ENCODE data around the gene DENND10. TPM values are rescaled to one million over a fixed set of nuclear protein-coding genes. Genes with fewer than 3 reads are reported as not detected.

Gene DENND10
- total and polyA plus RNA-seq, 4 donors = 11.7 to 32.0 (median 29.0) TPM

DNA sequence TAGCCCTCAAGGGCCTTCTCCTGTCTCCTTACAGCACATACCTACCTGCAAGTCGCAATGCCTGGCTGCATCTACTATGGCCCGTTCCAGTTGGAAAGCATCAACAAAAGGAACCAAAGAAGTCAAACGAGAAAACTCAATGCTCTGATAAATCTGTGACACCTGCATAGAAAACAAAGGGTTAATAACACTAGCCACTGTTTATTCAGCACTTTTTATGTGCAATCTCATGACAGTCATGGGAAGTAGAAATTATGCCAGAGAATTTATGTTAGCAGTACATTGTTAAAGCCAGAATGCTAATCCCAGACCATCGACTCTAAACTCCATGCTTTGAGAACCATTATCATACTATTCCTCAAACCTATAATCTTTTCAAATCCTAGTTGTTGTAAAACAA, 44.4 kb upstream of the DENND10 start:
- no peak for ATAC-seq (ENCODE audit: insufficient read depth, low FRiP score)
- TF ChIP-seq CTCF (IDR thresholded peaks at IDR 0.05; ENCODE audit: control extremely low read depth, extremely low read depth) = no peak
- 87 to 89% methylated on average over 4 of the region's 4 CpGs for WGBS, 2 donors
- Histone ChIP-seq H3K27me3 (ENCODE audit: control insufficient read depth in 3 of 3, insufficient read depth in 3 of 3, low read length in 2 of 3) (no peaks in the 10 kb centered on the region), H3K36me3 (ENCODE audit: control insufficient read depth in 4 of 4, insufficient read depth in 4 of 4, low read length in 4 of 4) (peaks cover 28 to 80% (median 61%) of the 10 kb centered on the region in 4 donors), H3K4me1 (ENCODE audit: control insufficient read depth in 5 of 5, insufficient read depth in 5 of 5, low read length in 5 of 5) (no peaks in the 10 kb centered on the region), H3K4me3 (no peak overlapping the region), H3K9me3 (ENCODE audit: control insufficient read depth in 4 of 4, insufficient read depth in 3 of 4, low read length in 3 of 4) (no peaks in the 10 kb centered on the region), H3K9ac (ENCODE audit: insufficient read depth in 1 of 2, low read length in 2 of 2) (no peak overlapping the region), H3K27ac (ENCODE audit: low read depth in 1 of 2, low read length in 1 of 2) (no peak overlapping the region)
- no peak for DNase-seq

DNA sequence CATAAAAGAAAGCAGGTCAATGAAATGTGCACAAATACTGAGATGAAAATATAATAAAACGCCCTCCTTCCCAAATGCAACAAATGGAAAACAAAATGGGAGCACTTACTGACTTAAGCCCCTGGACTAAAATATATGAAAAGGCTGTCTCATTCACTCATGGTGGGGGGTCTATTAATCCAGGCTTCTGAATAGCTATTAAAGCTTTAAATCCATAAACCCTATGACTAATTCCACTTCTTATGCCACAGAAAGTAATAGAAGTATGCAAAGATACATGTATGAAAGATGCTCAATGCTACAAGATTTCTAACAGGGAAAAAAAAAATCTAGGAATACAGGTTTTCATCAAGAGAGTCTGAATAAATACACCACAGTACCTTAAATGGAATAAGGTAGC, 43.8 kb upstream of the DENND10 start:
- Histone ChIP-seq H3K9ac (ENCODE audit: insufficient read depth in 1 of 2, low read length in 2 of 2) (no peak overlapping the region), H3K4me3 (no peak overlapping the region), H3K27me3 (ENCODE audit: control insufficient read depth in 3 of 3, insufficient read depth in 3 of 3, low read length in 2 of 3) (no peaks in the 10 kb centered on the region), H3K4me1 (ENCODE audit: control insufficient read depth in 5 of 5, insufficient read depth in 5 of 5, low read length in 5 of 5) (no peaks in the 10 kb centered on the region), H3K27ac (ENCODE audit: low read depth in 1 of 2, low read length in 1 of 2) (no peak overlapping the region), H3K9me3 (ENCODE audit: control insufficient read depth in 4 of 4, insufficient read depth in 3 of 4, low read length in 3 of 4) (no peaks in the 10 kb centered on the region), H3K36me3 (ENCODE audit: control insufficient read depth in 4 of 4, insufficient read depth in 4 of 4, low read length in 4 of 4) (peaks cover 31 to 81% (median 62%) of the 10 kb centered on the region in 4 donors)
- TF ChIP-seq CTCF (IDR thresholded peaks at IDR 0.05; ENCODE audit: control extremely low read depth, extremely low read depth) = no peak
- ATAC-seq (ENCODE audit: insufficient read depth, low FRiP score) = no peak
- 90 to 96% methylated on average over 1 of the region's 1 CpG for WGBS, 2 donors
- no peak for DNase-seq

- Histone ChIP-seq H3K27me3 (ENCODE audit: control insufficient read depth in 3 of 3, insufficient read depth in 3 of 3, low read length in 2 of 3) (no peaks in the 10 kb centered on the region), H3K4me3 (no peak overlapping the region), H3K9me3 (ENCODE audit: control insufficient read depth in 4 of 4, insufficient read depth in 3 of 4, low read length in 3 of 4) (no peaks in the 10 kb centered on the region), H3K9ac (ENCODE audit: insufficient read depth in 1 of 2, low read length in 2 of 2) (no peak overlapping the region), H3K4me1 (ENCODE audit: control insufficient read depth in 5 of 5, insufficient read depth in 5 of 5, low read length in 5 of 5) (no peaks in the 10 kb centered on the region), H3K27ac (ENCODE audit: low read depth in 1 of 2, low read length in 1 of 2) (no peak overlapping the region), H3K36me3 (ENCODE audit: control insufficient read depth in 4 of 4, insufficient read depth in 4 of 4, low read length in 4 of 4) (peaks cover 29 to 78% (median 57%) of the 10 kb centered on the region in 4 donors)
- TF ChIP-seq CTCF (IDR thresholded peaks at IDR 0.05; ENCODE audit: control extremely low read depth, extremely low read depth) = no peak
- DNase-seq (no peak), ATAC-seq (ENCODE audit: insufficient read depth, low FRiP score) (no peak)
- 57 to 77% methylated on average over 1 of the region's 1 CpG for WGBS, 2 donors
Measured at GRCh38 chr10:119061352-119061751, 42.6 kb upstream of the DENND10 start.

- DNase-seq (no peak), ATAC-seq (ENCODE audit: insufficient read depth, low FRiP score) (no peak)
- Histone ChIP-seq H3K4me1 (ENCODE audit: control insufficient read depth in 5 of 5, insufficient read depth in 5 of 5, low read length in 5 of 5) (no peaks in the 10 kb centered on the region), H3K9me3 (ENCODE audit: control insufficient read depth in 4 of 4, insufficient read depth in 3 of 4, low read length in 3 of 4) (no peaks in the 10 kb centered on the region), H3K36me3 (ENCODE audit: control insufficient read depth in 4 of 4, insufficient read depth in 4 of 4, low read length in 4 of 4) (peaks cover 31 to 77% (median 55%) of the 10 kb centered on the region in 4 donors), H3K27ac (ENCODE audit: low read depth in 1 of 2, low read length in 1 of 2) (no peak overlapping the region), H3K4me3 (no peak overlapping the region), H3K27me3 (ENCODE audit: control insufficient read depth in 3 of 3, insufficient read depth in 3 of 3, low read length in 2 of 3) (no peaks in the 10 kb centered on the region), H3K9ac (ENCODE audit: insufficient read depth in 1 of 2, low read length in 2 of 2) (no peak overlapping the region)
- 92 to 95% methylated on average over 2 of the region's 2 CpGs for WGBS, 2 donors
- TF ChIP-seq CTCF (IDR thresholded peaks at IDR 0.05; ENCODE audit: control extremely low read depth, extremely low read depth) = no peak
Measured at GRCh38 chr10:119061926-119062325, 42.0 kb upstream of the DENND10 start.
